Neural crest cell (in vitro differentiated cells): ENCODE measurements around the gene SLC31A1. TPM values are rescaled to one million over a fixed set of nuclear protein-coding genes. Genes with fewer than 3 reads are reported as not detected.

Experiments
- DNase-seq: peaks from one replicate; pipeline ENCODE4 v3.0.0; 2021; ENCODE audit warnings: low read depth, mixed read lengths, low spot score
- H3K27ac Mint-ChIP-seq: one replicate; pipeline ENCODE4 v1.8.0; 2021; ENCODE audit warnings: mild to moderate bottlenecking, mixed read lengths; ENCODE audit not compliant: unreplicated experiment
- H3K27me3 Mint-ChIP-seq: 2 replicates; pipeline ENCODE4 v1.8.0; 2021; ENCODE audit warnings: low read depth, mild to moderate bottlenecking, mixed read lengths
- H3K36me3 Mint-ChIP-seq: 2 replicates; pipeline ENCODE4 v1.8.0; 2021; ENCODE audit warnings: low read depth, mild to moderate bottlenecking, mixed read lengths
- H3K4me1 Mint-ChIP-seq: 2 replicates; pipeline ENCODE4 v1.8.0; 2021; ENCODE audit warnings: mixed read lengths
- H3K4me3 Mint-ChIP-seq: one replicate; pipeline ENCODE4 v1.8.0; 2021; ENCODE audit warnings: mild to moderate bottlenecking, mixed read lengths
- H3K9me3 Mint-ChIP-seq: 2 replicates; pipeline ENCODE4 v1.8.0; 2021; ENCODE audit warnings: mixed read lengths
- CTCF ChIP-seq: fragments of 200-600 bp; sonication (generic); conservative IDR thresholded peaks from 2 replicates; pipeline ENCODE4 v1.5.0; 2021; ENCODE audit warnings: antibody characterized with exemption, mild to moderate bottlenecking
- total RNA-seq: library from RNA; stranded (reverse); gene quantifications from 2 replicates; pipeline ENCODE4 v1.2.1, GENCODE V29; 2021

Gene SLC31A1
- total RNA-seq, 1 donor from 2014 or later, result 30.0 TPM

DNA sequence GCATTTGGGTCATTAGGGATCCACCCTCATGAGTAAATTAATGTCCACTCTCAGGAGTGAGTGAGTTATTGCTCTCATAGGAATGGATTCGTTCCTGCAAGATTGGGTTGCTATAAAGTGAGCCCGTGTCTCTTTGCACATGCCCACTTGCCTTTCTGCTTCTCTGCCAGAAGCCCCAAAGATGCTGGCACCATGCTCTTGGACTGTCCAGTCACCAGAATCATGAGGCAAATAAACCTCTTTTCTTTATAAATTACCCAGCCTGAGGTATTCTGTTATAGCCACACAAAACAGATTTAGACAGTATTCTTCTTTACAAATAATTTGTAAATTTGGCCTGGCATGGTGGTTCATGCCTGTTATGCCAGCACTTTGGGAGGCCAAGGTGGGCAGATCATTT lies 29.5 kb downstream of the SLC31A1 start:
- Mint-ChIP-seq H3K4me3 (no peak overlapping the region), H3K9me3 (peaks cover 2% of the 10 kb centered on the region), H3K27me3 (no peaks in the 10 kb centered on the region), H3K4me1 (no peaks in the 10 kb centered on the region), H3K27ac (no peak overlapping the region), H3K36me3 (peaks cover 10% of the 10 kb centered on the region)
- no peak for TF ChIP-seq CTCF
- no peak for DNase-seq

DNA sequence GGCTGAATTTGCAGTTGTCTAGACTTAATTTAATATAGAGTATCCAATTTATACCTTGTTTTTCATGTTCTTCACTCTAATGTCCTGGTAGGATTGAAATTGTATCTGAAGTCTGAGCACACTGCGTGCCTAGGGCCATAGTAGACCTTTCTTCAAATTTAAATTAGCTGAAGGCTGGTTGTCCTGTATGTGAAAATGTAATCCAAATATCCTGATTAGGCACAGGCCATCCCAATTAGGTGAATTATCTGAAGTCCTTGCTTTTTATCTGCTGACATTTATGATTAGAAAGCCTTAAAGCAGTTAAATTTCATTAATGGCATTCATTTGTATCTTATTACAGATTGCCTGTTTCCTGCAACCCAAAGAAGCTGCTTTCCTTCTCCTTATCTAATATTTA lies 33.6 kb downstream of the SLC31A1 start:
- no peak for TF ChIP-seq CTCF
- Mint-ChIP-seq H3K27ac (no peak overlapping the region), H3K4me1 (no peaks in the 10 kb centered on the region), H3K4me3 (no peak overlapping the region), H3K9me3 (peaks cover 2% of the 10 kb centered on the region), H3K36me3 (peaks cover 11% of the 10 kb centered on the region), H3K27me3 (no peaks in the 10 kb centered on the region)
- DNase-seq, result no peak

DNA sequence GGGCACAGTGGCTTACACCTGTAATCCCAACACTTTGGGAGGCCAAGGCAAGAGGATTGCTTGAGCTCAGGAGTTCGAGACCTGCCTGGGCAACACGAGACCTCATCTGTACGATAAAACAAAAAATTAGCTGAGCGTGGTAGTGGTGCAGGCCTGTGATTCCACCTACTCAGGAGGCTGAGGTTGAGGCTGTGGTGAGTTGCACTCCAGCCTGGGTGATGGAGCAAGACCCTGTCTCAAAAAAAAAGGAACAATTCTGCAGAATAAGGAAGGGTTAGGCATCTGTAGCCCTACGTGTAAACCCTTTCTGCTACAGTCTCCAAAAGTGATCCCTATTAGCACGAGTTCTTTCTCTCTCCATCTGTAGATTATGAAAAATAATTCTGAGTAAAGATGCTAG lies 34.1 kb downstream of the SLC31A1 start:
- Mint-ChIP-seq H3K4me3 (no peak overlapping the region), H3K36me3 (peaks cover 14% of the 10 kb centered on the region), H3K27me3 (no peaks in the 10 kb centered on the region), H3K9me3 (peaks cover 2% of the 10 kb centered on the region), H3K27ac (no peak overlapping the region), H3K4me1 (no peaks in the 10 kb centered on the region)
- no peak for TF ChIP-seq CTCF
- DNase-seq, result no peak

- peaks cover 10% of the 10 kb centered on the region for H3K36me3 Mint-ChIP-seq
- no peak overlapping the region for H3K27ac Mint-ChIP-seq
- H3K4me1 Mint-ChIP-seq, result no peaks in the 10 kb centered on the region
- no peaks in the 10 kb centered on the region for H3K27me3 Mint-ChIP-seq
- H3K4me3 Mint-ChIP-seq, result no peak overlapping the region
- H3K9me3 Mint-ChIP-seq, result no peaks in the 10 kb centered on the region
- no peak for DNase-seq
- no peak for TF ChIP-seq CTCF
Observed at GRCh38 chr9:113257863-113258262, 36.5 kb downstream of the SLC31A1 start.

DNA sequence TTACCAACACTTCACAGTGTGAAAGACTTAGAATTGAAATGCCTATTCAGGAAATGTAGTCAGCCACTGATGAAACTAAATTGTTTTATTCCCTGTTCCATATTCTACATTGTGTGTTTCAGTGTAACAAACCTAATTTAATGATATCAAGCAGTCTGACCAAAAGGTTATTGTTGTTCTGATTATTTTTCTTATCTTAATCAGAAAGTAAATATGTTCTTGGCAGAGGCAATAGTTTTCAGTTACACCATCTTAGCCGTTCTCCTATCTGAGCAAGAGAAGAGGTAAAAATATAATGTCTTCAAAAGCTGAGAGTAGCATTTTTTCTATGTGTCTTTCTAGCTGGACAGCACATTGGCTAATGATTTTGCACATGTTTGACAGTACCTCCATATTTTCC lies 36.9 kb downstream of the SLC31A1 start:
- Mint-ChIP-seq H3K4me3 (no peak overlapping the region), H3K4me1 (no peaks in the 10 kb centered on the region), H3K36me3 (peaks cover 10% of the 10 kb centered on the region), H3K27ac (no peak overlapping the region), H3K9me3 (no peaks in the 10 kb centered on the region), H3K27me3 (no peaks in the 10 kb centered on the region)
- no peak for TF ChIP-seq CTCF
- no peak for DNase-seq
